HG02759 (cell line): ENCODE results near the gene PRKAR1B.

Source experiments
- ATAC-seq: cut with Tn5 transposase; IDR thresholded peaks from one replicate; pipeline ENCODE4 v1.9.1; 2021; ENCODE audit warnings: mild to moderate bottlenecking, moderate library complexity; ENCODE audit not compliant: unreplicated experiment

PRKAR1B gene

GRCh38 chr7:727104-727805 is at the start of gene PRKAR1B:
TSS of gene PRKAR1B (minus strand) at chr7:727281. CDS start at chr7:711505, 15,776 bp downstream.
- peak; percentile 59 for ATAC-seq

DNA sequence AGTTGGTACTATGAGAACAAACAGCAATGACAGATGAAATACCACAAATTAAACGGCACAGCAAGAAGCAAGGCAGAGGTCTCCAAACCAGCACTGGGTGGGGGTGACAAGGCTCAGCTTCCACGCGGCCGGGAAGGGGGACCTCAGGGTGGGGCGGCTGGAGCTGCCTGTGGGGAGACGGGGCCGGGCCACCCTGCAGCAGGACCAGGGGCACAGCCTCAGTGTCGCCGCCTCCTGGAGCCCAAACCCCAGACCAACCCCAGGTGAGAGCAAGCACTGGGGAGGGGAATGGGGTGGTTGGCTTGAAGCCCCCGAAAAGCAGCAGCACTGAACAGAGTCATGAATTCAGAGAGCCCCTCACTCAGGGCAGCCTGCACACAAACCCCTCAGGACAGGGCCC is 49.3 kb upstream of the PRKAR1B start:
- ATAC-seq = no peak

GRCh38 chr7:774161-775109 is 47.4 kb upstream of the PRKAR1B start:
- ATAC-seq = no peak

- ATAC-seq = no peak
These were observed 46.5 kb upstream of the PRKAR1B start for GRCh38 chr7:773622-773915.

- ATAC-seq = no peak
These were observed 46.0 kb upstream of the PRKAR1B start for GRCh38 chr7:772861-773621.

DNA sequence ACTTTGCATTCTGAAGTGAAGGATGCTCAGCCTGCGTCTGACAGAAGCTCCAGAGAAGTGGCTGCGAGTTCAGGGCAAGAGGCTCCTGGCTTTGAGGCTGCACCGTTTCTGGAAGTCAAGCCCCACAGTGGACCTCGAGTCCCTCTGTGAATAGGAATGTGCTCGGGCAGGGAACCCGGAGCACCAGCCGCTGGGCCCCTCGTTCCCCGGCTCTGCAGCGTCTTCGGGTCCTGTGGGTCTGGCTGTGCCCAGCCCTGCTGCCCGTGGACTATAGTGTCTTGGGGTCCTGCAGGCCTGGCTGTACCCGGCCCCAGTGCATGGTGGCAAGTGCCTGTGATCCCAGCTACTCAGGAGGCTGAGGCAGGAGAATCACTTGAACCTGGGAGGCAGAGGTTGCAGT is 45.3 kb upstream of the PRKAR1B start:
- ATAC-seq = no peak

- no peak for ATAC-seq
These were observed 44.9 kb upstream of the PRKAR1B start for GRCh38 chr7:772005-772294.

- no peak for ATAC-seq
These were observed 44.3 kb upstream of the PRKAR1B start for GRCh38 chr7:771234-772004.

- ATAC-seq = no peak
These were observed 43.7 kb upstream of the PRKAR1B start for GRCh38 chr7:770741-771166.

DNA sequence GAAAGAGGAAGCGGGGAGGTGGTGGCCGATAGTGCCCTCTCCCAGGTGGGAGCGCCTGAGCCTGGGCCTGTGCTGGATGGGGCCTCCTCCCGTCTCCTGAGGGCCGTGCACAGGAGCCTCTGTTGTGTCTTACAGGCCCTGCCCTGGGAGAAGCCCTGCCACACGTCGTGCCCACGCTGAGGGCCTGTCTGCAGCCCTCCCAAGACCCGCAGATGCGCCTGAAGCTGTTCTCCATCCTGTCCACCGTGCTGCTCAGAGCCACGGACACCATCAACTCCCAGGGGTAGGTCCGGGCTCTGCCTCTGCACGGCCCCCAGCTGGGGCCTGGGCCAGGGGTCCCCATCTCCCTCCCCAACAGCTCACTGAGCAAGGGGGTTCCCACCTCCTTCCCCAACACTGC is 43.3 kb upstream of the PRKAR1B start:
- no peak for ATAC-seq

GRCh38 chr7:768881-769504 is 41.9 kb upstream of the PRKAR1B start:
- ATAC-seq = no peak

DNA sequence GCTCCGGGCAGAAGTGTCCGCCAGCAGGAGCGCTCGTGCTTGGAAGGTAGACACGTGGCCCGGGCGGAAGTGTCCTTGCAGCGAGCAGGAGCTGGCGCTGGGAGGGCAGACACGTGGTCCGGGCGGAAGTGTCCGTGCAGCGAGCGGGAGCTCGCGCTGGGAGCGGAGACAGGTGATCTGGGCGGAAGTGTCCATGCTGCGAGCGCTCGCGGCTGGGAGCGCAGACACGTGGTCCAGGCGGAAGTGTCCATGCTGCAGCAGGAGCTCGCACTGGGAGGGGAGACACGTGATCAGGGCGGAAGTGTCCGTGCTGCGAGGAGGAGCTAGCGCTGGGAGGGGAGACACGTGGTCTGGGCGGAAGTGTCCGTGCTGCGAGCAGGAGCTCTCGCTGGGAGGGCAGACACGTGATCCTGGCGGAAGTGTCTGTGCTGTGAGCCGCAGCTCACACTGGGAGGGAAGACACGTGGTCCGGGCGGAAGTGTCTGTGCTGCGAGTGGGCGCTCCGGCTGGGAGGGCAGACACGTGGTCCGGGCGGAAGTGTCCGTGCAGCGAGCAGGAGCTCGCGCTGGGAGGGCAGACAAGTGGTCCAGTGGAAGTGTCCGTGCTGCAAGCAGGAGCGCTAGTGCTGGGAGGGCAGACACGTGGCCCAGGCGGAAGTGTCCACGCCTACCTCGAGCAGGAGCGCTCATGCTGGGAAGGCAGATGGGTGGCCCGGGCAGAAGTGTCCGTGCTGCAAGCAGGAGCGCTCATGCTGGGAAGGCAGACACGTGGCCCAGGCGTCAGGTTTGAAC is 41.1 kb upstream of the PRKAR1B start:
- ATAC-seq = no peak

DNA sequence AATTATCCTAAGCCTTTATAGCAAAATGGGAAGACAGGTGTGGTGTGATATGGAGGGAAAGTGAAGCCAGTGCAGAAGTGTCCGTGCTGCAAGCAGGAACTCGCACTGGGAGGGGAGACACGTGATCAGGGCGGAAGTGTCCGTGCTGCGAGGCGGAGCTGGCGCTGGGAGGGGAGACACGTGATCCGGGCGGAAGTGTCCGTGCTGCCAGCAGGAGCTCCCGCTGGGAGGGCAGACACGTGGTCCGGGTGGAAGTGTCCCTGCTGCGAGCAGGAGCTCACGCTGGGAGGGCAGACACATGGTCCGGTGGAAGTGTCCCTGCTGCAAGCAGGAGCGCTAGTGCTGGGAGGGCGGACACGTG is 40.5 kb upstream of the PRKAR1B start:
- no peak for ATAC-seq

DNA sequence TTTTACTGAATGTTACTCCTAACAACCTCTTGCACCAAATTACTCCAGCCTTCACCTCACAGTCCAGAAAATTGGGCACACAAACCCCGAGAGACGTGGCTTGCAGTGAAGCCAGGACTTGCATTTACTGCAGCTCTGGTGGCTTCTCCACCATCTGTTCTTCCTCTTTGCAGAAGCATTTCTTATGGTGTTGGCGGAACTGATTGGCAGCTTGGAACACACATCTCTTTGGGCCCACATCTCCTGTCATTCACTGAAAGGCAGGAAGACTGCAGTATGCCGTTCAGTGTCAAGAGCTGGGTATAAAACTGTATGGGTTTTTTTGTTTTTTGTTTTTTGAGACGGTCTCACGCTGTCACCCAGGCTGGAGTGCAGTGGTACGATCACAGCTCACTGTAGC is 38.3 kb upstream of the PRKAR1B start:
- ATAC-seq = no peak

DNA sequence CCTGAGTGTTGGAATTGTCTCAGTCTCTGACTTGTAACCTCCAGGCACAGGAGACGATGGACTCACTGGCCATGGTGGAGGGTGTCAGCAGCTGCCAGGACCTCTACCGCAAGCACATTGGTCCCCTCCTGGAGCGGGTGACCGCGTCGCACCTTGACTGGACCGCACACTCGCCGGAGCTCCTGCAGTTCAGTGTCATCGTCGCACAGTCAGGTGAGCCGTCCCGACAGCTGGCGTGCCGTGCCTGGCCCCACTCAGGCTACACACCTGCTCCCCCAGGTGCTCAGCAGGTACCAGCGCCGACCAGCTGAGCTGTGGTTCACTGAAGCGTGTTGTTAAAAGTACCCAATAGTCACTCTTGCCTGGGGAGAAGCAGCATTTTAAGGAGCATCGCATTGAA is 36.7 kb upstream of the PRKAR1B start:
- ATAC-seq = no peak

DNA sequence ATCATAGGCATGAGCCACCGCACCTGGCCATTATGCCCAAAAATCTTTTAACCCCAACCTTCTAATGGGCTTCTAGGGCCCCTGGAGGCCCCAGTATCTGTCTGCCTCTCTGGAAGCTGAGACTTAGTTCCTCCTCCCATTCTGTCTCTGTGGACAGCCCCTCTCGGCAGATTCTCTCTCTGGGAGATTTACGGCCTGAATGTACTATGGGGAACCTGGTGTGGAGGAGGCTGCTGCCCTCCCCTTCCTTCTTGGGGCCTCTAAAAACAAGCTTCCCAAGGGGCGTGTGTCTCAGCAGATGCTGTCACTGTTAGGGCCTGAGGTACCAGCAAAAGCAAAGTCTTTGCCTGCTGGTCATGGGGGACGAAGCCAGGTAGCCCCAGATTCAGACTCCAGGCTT is 35.8 kb upstream of the PRKAR1B start:
- no peak for ATAC-seq

- ATAC-seq = no peak
These were observed 34.5 kb upstream of the PRKAR1B start for GRCh38 chr7:761631-762030.

DNA sequence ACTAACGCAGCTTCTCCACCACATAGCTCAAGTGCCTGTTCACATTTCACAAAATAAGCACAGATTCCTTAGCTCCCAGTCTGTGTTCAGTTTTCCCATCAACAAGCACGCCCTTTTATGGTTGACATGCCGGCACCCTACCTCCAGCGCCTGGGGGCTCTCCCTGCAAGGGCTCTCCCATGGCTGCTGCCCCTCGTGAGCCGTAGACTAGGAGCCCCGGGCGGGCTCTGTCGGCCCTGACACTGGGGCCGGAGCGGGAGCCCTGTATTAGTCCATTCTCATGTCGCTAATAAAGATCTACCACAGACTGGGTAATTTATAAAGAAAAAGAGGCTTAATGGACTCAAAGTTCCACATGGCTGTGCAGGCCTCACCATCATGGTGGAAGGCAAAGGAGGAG is 34.0 kb upstream of the PRKAR1B start:
- no peak for ATAC-seq

- ATAC-seq = no peak
These were observed 32.9 kb upstream of the PRKAR1B start for GRCh38 chr7:760006-760405.

GRCh38 chr7:759569-759968 is 32.5 kb upstream of the PRKAR1B start:
- no peak for ATAC-seq
